Astrocyte (in vitro differentiated cells and primary cell): Measurements from ENCODE around the gene C5orf22.

Source experiments
- CTCF ChIP-seq: IDR thresholded peaks from 2 replicates; pipeline ENCODE4 v1.5.1; 2011; ENCODE audit warnings: low read depth, mild to moderate bottlenecking, inconsistent platforms, low read length, moderate library complexity; ENCODE audit not compliant: insufficient read depth
- EZH2 ChIP-seq: IDR thresholded peaks from 2 replicates; pipeline ENCODE4 v1.6.1; 2012; ENCODE audit warnings: mild to moderate bottlenecking, low read length, inconsistent platforms; ENCODE audit not compliant: insufficient read depth

GRCh38 chr5:31496301-31496700, 35.8 kb upstream of the C5orf22 start:
- TF ChIP-seq CTCF (no peak), EZH2 (no peak)
